GM23338 (cell line): Measurements from ENCODE around the gene SENP6. TPM values are rescaled to one million over a fixed set of nuclear protein-coding genes. Genes with fewer than 3 reads are reported as not detected.

Experiments used
- ATAC-seq: fragments of 200-7000 bp; cut with Tn5 transposase; 3 replicates; pipeline ENCODE4 v1.9.1; 2020
- DNase-seq: peaks from one replicate; pipeline ENCODE4 v3.0.0-alpha.2; 2015; ENCODE audit warnings: low spot score
- H2AFZ ChIP-seq: fragments of 200-600 bp; sonication (generic); 2 replicates; pipeline ENCODE4 v1.8.0; 2016; ENCODE audit warnings: antibody characterized with exemption, mild to moderate bottlenecking, moderate library complexity
- H3F3A ChIP-seq: fragments of 200-600 bp; sonication (generic); replicated peaks from 2 replicates; pipeline ENCODE4 v1.8.0; 2017; ENCODE audit warnings: antibody characterized with exemption, mixed run types, low read depth
- H3K27ac ChIP-seq: fragments of 200-600 bp; sonication (generic); 2 replicates; pipeline ENCODE4 v1.6.1; 2016; ENCODE audit warnings: low read depth
- H3K27me3 ChIP-seq: fragments of 200-600 bp; sonication (generic); 2 replicates; pipeline ENCODE4 v1.8.0; 2016; ENCODE audit warnings: mild to moderate bottlenecking, mixed run types, moderate library complexity; ENCODE audit not compliant: insufficient read depth
- H3K36me3 ChIP-seq: fragments of 200-600 bp; sonication (generic); 2 replicates; pipeline ENCODE4 v1.8.0; 2016; ENCODE audit warnings: mild to moderate bottlenecking; ENCODE audit not compliant: insufficient read depth
- H3K4me1 ChIP-seq: fragments of 200-600 bp; sonication (generic); 2 replicates; pipeline ENCODE4 v1.8.0; 2016; ENCODE audit warnings: mild to moderate bottlenecking, moderate library complexity; ENCODE audit not compliant: insufficient read depth
- H3K4me2 ChIP-seq: fragments of 200-600 bp; sonication (generic); 2 replicates; pipeline ENCODE4 v1.7.1; 2017; ENCODE audit warnings: mixed run types
- H3K4me3 ChIP-seq: fragments of 200-600 bp; sonication (generic); 2 replicates; pipeline ENCODE4 v1.6.1; 2016; ENCODE audit warnings: mixed run types
- H3K79me2 ChIP-seq: fragments of 200-600 bp; sonication (generic); replicated peaks from 2 replicates; pipeline ENCODE4 v1.8.0; 2017; ENCODE audit warnings: mild to moderate bottlenecking; ENCODE audit not compliant: insufficient read depth
- H3K9me2 ChIP-seq: fragments of 200-600 bp; sonication (generic); 2 replicates; pipeline ENCODE4 v1.8.0; 2017; ENCODE audit not compliant: insufficient read depth
- H4K20me1 ChIP-seq: fragments of 200-600 bp; sonication (generic); replicated peaks from 2 replicates; pipeline ENCODE4 v1.8.0; 2017; ENCODE audit warnings: mild to moderate bottlenecking; ENCODE audit not compliant: insufficient read depth
- H3K27ac Mint-ChIP-seq: 2 replicates; pipeline ENCODE4 v1.8.0; 2020; ENCODE audit warnings: inconsistent platforms, mild to moderate bottlenecking, moderate library complexity, mixed read lengths
- H3K27me3 Mint-ChIP-seq: 3 replicates; pipeline ENCODE4 v1.8.0; 2022; ENCODE audit warnings: low read depth, mild to moderate bottlenecking, moderate library complexity, mixed read lengths, inconsistent platforms; ENCODE audit not compliant: insufficient read depth, poor library complexity
- H3K36me3 Mint-ChIP-seq: 3 replicates; pipeline ENCODE4 v1.8.0; 2021; ENCODE audit warnings: low read depth, mild to moderate bottlenecking, inconsistent platforms, moderate library complexity, mixed read lengths
- H3K4me1 Mint-ChIP-seq: 3 replicates; pipeline ENCODE4 v1.8.0; 2020; ENCODE audit warnings: mild to moderate bottlenecking, inconsistent platforms, mixed read lengths
- H3K4me3 Mint-ChIP-seq: 3 replicates; pipeline ENCODE4 v1.8.0; 2021; ENCODE audit warnings: moderate library complexity, mild to moderate bottlenecking, inconsistent platforms, mixed read lengths
- H3K9me3 Mint-ChIP-seq: 3 replicates; pipeline ENCODE4 v1.8.0; 2020; ENCODE audit warnings: moderate library complexity, mild to moderate bottlenecking, inconsistent platforms, mixed read lengths
- CREB1 ChIP-seq: fragments of 250-450 bp; sonication (Bioruptor Pico); IDR thresholded peaks from 2 replicates; pipeline ENCODE4 v1.5.0; 2020; ENCODE audit warnings: low read depth, mild to moderate bottlenecking, moderate library complexity
- EZH2 ChIP-seq: fragments of 200-600 bp; sonication (generic); IDR thresholded peaks from one replicate; pipeline ENCODE4 v1.8.0; 2017; ENCODE audit warnings: antibody characterized with exemption, mild to moderate bottlenecking, low read depth; ENCODE audit not compliant: unreplicated experiment
- JUNB ChIP-seq: IDR thresholded peaks from one replicate; pipeline ENCODE4 v1.6.1; 2016; ENCODE audit warnings: antibody characterized with exemption; ENCODE audit not compliant: unreplicated experiment
- POLR2AphosphoS5 ChIP-seq: IDR thresholded peaks from 2 replicates; pipeline ENCODE4 v1.6.1; 2016; ENCODE audit warnings: antibody characterized with exemption, low read depth
- ZNF114 ChIP-seq: fragments of 250-450 bp; sonication (Bioruptor Pico); IDR thresholded peaks from 2 replicates; pipeline ENCODE4 v1.5.0; 2020; ENCODE audit warnings: mild to moderate bottlenecking, moderate library complexity
- ZNF331 ChIP-seq: fragments of 250-450 bp; sonication (Bioruptor Pico); IDR thresholded peaks from 2 replicates; pipeline ENCODE4 v1.5.0; 2020; ENCODE audit warnings: low read depth, mild to moderate bottlenecking, moderate library complexity
- polyA plus RNA-seq: library from polyadenylated mRNA; unstranded; fragments of >200 nt; fragmentation: Nextera tagmentation; extraction: Ambion mirVana; gene quantifications from 2 replicates; pipeline ENCODE4 v1.2.1, GENCODE V29; 2016
- total RNA-seq: library from RNA; depleted of rRNA; stranded (reverse); fragments of >200 nt; shearing (Covaris generic); gene quantifications from 2 replicates; pipeline ENCODE4 v1.2.3, GENCODE V29; 2014
- TF ChIP-seq, protein P1 (sequence below): IDR thresholded peaks from one replicate; pipeline ENCODE4 v1.6.1; 2018; ENCODE audit warnings: antibody characterized with exemption; ENCODE audit not compliant: unreplicated experiment
- TF ChIP-seq, protein P2 (sequence below): IDR thresholded peaks from 2 replicates; pipeline ENCODE4 v1.6.1; 2016; ENCODE audit warnings: antibody characterized with exemption
- TF ChIP-seq, protein P3 (sequence below): fragments of 250-450 bp; sonication (Bioruptor Pico); IDR thresholded peaks from 2 replicates; pipeline ENCODE4 v1.5.0; 2020; ENCODE audit warnings: mild to moderate bottlenecking, moderate library complexity
- TF ChIP-seq, protein P4 (sequence below), 2 experiments: fragments of 200-600 bp in 1 of 2; sonication (generic) in 1 of 2; conservative IDR thresholded peaks; 2 replicates each; pipeline versions ENCODE4 v1.5.1 to v1.6.1; 2016 to 2017; ENCODE audit warnings: antibody characterized with exemption in 2 of 2, low read depth in 2 of 2, mild to moderate bottlenecking in 2 of 2, moderate library complexity in 1 of 2

Gene SENP6
- total and polyA plus RNA-seq, 2 experiments from 2014 or later, result 66.6 to 114 TPM

DNA sequence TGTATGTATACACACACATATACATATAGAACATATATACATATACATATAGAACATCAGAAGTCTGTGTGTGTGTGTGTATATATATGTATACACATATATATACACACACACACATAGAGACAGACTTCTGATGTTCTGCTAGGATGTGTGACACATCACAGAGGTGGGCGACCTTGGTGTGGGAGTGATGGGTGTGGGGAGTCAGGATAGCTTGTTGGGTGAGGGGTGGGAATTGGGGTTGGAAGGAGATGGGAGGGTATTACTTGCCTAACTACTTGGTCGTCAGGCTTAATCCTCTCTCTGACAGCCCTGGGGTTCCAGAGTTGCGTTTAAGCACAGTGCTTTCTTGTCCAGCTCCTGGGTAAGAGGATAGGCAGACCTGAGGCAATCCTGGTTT is 155.6 kb downstream of the SENP6 start:
- TF ChIP-seq ZNF114 (no peak), EZH2 (no peak), CREB1 (no peak), POLR2AphosphoS5 (no peak), ZNF331 (no peak)
- TF ChIP-seq, protein P1, sequence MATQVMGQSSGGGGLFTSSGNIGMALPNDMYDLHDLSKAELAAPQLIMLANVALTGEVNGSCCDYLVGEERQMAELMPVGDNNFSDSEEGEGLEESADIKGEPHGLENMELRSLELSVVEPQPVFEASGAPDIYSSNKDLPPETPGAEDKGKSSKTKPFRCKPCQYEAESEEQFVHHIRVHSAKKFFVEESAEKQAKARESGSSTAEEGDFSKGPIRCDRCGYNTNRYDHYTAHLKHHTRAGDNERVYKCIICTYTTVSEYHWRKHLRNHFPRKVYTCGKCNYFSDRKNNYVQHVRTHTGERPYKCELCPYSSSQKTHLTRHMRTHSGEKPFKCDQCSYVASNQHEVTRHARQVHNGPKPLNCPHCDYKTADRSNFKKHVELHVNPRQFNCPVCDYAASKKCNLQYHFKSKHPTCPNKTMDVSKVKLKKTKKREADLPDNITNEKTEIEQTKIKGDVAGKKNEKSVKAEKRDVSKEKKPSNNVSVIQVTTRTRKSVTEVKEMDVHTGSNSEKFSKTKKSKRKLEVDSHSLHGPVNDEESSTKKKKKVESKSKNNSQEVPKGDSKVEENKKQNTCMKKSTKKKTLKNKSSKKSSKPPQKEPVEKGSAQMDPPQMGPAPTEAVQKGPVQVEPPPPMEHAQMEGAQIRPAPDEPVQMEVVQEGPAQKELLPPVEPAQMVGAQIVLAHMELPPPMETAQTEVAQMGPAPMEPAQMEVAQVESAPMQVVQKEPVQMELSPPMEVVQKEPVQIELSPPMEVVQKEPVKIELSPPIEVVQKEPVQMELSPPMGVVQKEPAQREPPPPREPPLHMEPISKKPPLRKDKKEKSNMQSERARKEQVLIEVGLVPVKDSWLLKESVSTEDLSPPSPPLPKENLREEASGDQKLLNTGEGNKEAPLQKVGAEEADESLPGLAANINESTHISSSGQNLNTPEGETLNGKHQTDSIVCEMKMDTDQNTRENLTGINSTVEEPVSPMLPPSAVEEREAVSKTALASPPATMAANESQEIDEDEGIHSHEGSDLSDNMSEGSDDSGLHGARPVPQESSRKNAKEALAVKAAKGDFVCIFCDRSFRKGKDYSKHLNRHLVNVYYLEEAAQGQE, result no peak
- TF ChIP-seq, protein P2, sequence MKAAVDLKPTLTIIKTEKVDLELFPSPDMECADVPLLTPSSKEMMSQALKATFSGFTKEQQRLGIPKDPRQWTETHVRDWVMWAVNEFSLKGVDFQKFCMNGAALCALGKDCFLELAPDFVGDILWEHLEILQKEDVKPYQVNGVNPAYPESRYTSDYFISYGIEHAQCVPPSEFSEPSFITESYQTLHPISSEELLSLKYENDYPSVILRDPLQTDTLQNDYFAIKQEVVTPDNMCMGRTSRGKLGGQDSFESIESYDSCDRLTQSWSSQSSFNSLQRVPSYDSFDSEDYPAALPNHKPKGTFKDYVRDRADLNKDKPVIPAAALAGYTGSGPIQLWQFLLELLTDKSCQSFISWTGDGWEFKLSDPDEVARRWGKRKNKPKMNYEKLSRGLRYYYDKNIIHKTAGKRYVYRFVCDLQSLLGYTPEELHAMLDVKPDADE, result no peak
- no peak overlapping the region for H2AFZ ChIP-seq
- no peaks in the 10 kb centered on the region for H3K27me3 ChIP-seq
- no peaks in the 10 kb centered on the region for H3K36me3 Mint-ChIP-seq
- no peaks in the 10 kb centered on the region for H3K9me3 Mint-ChIP-seq
- H3K4me1 Mint-ChIP-seq, result peaks cover 8% of the 10 kb centered on the region; the same call in 2 of the 3 replicates
- H3K36me3 ChIP-seq, result no peaks in the 10 kb centered on the region
- H4K20me1 ChIP-seq, result peaks cover 8% of the 10 kb centered on the region
- no peak overlapping the region for H3K4me3 Mint-ChIP-seq
- no peaks in the 10 kb centered on the region; the same call in 1 of the 2 replicates for H3K79me2 ChIP-seq
- peaks cover 6% of the 10 kb centered on the region; the same call in 1 of the 2 replicates for H3K4me1 ChIP-seq
- H3K27me3 Mint-ChIP-seq, result peaks cover 2% of the 10 kb centered on the region
- no peak overlapping the region for H3K4me3 ChIP-seq
- no peak overlapping the region for H3K4me2 ChIP-seq
- DNase-seq, result no peak
- H3K27ac ChIP-seq, result no peak overlapping the region
- H3F3A ChIP-seq, result no peaks in the 10 kb centered on the region
- ATAC-seq, result no peak
- no peak overlapping the region for H3K27ac Mint-ChIP-seq
- H3K9me2 ChIP-seq, result no peaks in the 10 kb centered on the region

DNA sequence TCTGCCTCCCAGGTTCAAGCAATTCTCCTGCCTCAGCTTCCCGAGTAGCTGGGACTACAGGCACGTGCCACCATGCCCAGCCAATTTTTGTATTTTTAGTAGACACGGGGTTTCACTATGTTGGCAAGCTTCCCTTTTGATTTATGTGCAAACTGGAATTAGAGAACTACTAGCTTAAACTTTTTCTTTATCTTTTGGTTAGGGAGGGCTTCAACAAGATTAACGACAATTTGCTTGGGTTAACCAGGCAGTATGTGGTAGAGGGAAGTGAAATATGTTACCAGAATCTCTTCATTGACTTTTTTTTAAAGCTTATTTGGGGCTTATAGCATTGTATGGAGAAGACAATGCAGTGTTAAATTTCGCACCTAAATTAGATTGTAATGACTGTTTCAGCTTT is 156.4 kb downstream of the SENP6 start:
- H3K4me1 Mint-ChIP-seq, result peaks cover 8% of the 10 kb centered on the region; the same call in 2 of the 3 replicates
- no peak overlapping the region for H3K4me2 ChIP-seq
- no peaks in the 10 kb centered on the region for H3K9me2 ChIP-seq
- H3K36me3 Mint-ChIP-seq, result no peaks in the 10 kb centered on the region
- ATAC-seq, result no peak
- no peak for DNase-seq
- no peaks in the 10 kb centered on the region for H3K27me3 ChIP-seq
- H3K27ac ChIP-seq, result no peak overlapping the region
- H3K36me3 ChIP-seq, result no peaks in the 10 kb centered on the region
- peaks cover 12% of the 10 kb centered on the region for H4K20me1 ChIP-seq
- no peak overlapping the region for H2AFZ ChIP-seq
- H3K4me3 Mint-ChIP-seq, result no peak overlapping the region
- no peaks in the 10 kb centered on the region for H3F3A ChIP-seq
- H3K79me2 ChIP-seq, result peaks cover 3% of the 10 kb centered on the region
- no peak overlapping the region for H3K4me3 ChIP-seq
- no peak overlapping the region for H3K27ac Mint-ChIP-seq
- peaks cover 6% of the 10 kb centered on the region; the same call in 1 of the 2 replicates for H3K4me1 ChIP-seq
- peaks cover 2% of the 10 kb centered on the region for H3K27me3 Mint-ChIP-seq
- H3K9me3 Mint-ChIP-seq, result no peaks in the 10 kb centered on the region
- TF ChIP-seq, protein P3, sequence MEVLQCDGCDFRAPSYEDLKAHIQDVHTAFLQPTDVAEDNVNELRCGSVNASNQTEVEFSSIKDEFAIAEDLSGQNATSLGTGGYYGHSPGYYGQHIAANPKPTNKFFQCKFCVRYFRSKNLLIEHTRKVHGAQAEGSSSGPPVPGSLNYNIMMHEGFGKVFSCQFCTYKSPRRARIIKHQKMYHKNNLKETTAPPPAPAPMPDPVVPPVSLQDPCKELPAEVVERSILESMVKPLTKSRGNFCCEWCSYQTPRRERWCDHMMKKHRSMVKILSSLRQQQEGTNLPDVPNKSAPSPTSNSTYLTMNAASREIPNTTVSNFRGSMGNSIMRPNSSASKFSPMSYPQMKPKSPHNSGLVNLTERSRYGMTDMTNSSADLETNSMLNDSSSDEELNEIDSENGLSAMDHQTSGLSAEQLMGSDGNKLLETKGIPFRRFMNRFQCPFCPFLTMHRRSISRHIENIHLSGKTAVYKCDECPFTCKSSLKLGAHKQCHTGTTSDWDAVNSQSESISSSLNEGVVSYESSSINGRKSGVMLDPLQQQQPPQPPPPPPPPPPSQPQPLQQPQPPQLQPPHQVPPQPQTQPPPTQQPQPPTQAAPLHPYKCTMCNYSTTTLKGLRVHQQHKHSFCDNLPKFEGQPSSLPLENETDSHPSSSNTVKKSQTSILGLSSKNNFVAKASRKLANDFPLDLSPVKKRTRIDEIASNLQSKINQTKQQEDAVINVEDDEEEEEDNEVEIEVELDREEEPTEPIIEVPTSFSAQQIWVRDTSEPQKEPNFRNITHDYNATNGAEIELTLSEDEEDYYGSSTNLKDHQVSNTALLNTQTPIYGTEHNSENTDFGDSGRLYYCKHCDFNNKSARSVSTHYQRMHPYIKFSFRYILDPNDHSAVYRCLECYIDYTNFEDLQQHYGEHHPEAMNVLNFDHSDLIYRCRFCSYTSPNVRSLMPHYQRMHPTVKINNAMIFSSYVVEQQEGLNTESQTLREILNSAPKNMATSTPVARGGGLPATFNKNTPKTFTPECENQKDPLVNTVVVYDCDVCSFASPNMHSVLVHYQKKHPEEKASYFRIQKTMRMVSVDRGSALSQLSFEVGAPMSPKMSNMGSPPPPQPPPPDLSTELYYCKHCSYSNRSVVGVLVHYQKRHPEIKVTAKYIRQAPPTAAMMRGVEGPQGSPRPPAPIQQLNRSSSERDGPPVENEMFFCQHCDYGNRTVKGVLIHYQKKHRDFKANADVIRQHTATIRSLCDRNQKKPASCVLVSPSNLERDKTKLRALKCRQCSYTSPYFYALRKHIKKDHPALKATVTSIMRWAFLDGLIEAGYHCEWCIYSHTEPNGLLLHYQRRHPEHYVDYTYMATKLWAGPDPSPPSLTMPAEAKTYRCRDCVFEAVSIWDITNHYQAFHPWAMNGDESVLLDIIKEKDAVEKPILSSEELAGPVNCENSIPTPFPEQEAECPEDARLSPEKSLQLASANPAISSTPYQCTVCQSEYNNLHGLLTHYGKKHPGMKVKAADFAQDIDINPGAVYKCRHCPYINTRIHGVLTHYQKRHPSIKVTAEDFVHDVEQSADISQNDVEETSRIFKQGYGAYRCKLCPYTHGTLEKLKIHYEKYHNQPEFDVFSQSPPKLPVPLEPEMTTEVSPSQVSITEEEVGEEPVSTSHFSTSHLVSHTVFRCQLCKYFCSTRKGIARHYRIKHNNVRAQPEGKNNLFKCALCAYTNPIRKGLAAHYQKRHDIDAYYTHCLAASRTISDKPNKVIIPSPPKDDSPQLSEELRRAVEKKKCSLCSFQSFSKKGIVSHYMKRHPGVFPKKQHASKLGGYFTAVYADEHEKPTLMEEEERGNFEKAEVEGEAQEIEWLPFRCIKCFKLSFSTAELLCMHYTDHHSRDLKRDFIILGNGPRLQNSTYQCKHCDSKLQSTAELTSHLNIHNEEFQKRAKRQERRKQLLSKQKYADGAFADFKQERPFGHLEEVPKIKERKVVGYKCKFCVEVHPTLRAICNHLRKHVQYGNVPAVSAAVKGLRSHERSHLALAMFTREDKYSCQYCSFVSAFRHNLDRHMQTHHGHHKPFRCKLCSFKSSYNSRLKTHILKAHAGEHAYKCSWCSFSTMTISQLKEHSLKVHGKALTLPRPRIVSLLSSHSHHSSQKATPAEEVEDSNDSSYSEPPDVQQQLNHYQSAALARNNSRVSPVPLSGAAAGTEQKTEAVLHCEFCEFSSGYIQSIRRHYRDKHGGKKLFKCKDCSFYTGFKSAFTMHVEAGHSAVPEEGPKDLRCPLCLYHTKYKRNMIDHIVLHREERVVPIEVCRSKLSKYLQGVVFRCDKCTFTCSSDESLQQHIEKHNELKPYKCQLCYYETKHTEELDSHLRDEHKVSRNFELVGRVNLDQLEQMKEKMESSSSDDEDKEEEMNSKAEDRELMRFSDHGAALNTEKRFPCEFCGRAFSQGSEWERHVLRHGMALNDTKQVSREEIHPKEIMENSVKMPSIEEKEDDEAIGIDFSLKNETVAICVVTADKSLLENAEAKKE (CRISPR knock-in tag), result no peak
- no peak for TF ChIP-seq JUNB
- TF ChIP-seq, protein P4, sequence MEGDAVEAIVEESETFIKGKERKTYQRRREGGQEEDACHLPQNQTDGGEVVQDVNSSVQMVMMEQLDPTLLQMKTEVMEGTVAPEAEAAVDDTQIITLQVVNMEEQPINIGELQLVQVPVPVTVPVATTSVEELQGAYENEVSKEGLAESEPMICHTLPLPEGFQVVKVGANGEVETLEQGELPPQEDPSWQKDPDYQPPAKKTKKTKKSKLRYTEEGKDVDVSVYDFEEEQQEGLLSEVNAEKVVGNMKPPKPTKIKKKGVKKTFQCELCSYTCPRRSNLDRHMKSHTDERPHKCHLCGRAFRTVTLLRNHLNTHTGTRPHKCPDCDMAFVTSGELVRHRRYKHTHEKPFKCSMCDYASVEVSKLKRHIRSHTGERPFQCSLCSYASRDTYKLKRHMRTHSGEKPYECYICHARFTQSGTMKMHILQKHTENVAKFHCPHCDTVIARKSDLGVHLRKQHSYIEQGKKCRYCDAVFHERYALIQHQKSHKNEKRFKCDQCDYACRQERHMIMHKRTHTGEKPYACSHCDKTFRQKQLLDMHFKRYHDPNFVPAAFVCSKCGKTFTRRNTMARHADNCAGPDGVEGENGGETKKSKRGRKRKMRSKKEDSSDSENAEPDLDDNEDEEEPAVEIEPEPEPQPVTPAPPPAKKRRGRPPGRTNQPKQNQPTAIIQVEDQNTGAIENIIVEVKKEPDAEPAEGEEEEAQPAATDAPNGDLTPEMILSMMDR (conservative IDR thresholded peaks at IDR 0.05; ENCODE audit: low read depth in 2 of 2), result no peak
- no peak for TF ChIP-seq ZNF114
